TTC549 (cell line): ENCODE measurements around the gene RPL10.
A peak's percentile ranks its signal among the peaks of the same experiment; 100 is the strongest.

Experiments
- FAIRE-seq: peaks from 2 replicates; lab custom pipeline; 2012; peaks lifted over from hg19 to GRCh38; lab: Jason Lieb, UNC

The RPL10 gene

DNA sequence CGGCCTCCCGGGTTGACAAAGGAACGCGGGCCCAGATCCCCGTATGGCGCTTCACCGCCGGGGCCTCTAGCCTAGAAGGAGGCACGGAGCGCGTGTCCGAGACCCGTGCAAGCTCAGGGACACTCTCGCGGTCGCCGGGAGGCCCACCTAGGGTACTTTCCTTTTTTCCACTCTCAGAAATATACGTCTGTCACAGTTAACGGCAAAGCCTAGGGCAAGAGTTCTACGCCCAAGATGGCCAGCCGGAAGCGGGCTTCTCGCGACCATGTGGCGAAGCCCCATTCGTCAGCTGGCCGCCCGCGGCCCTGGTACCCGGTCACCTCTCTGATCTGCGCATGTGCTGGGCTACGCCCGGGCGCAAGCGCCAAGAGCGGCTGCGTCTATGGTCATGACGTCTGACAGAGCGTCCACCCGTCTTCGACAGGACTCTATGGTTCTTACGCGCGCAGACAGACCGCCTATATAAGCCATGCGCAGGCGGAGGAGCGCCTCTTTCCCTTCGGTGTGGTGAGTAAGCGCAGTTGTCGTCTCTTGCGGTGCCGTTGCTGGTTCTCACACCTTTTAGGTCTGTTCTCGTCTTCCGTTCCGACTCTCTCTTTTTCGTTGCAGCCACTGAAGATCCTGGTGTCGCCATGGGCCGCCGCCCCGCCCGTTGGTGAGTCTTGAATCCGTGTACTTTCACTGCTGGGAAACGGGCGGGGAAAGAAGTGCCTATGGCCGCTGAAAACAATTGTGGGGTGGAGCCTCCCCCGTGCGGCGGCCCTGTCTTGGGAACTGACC, at the start of gene RPL10:
RPL10 (plus strand) TSS at position 490 of the 780 bp plus-strand sequence; CDS start at position 633, 143 bp downstream.
- FAIRE-seq = peak; percentile 37

DNA sequence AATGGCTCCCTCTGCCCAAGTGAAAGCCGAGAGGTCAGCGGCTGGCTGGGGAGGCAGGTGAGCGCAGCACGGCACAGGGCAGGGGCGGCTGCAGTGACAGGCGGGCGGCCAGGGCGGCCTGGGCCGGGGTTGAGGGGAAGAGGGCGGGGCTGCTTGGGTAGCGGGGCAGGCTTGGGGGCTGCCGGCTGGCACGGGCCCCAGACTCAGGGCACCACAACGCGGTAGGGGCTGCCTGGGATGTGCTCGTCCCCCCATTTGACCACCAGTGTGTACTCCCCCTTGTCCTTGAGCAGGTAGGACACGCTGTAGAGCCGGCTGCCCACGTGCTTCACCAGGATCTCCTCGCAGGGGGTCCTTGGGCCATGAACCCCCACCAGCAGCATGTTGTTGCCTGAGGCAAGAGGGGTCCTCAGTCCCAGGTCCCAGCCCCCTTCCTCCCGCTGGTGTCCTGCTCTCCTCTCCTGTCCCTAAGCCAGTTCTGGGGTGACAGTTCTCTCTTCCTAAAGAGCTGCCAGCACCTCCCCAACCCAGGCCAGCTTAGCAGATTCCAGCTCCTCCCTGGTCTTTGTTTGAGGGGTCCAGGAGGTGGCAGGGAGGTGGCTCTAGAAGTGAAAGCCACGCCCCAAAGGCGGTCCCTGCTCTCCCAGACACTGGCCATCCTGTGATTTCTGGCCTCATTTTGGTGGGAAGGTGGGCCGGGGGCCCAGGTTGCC, 49.4 kb upstream of the RPL10 start:
- no peak for FAIRE-seq

GRCh38 chrX:154349359-154349935, 48.7 kb upstream of the RPL10 start:
- FAIRE-seq = no peak

- no peak for FAIRE-seq
These were observed 48.2 kb upstream of the RPL10 start for GRCh38 chrX:154349979-154350378.

- FAIRE-seq = no peak
These were observed 47.6 kb upstream of the RPL10 start for GRCh38 chrX:154350429-154351182.

GRCh38 chrX:154351183-154352011, 46.8 kb upstream of the RPL10 start:
- no peak for FAIRE-seq

GRCh38 chrX:154352012-154352401, 46.2 kb upstream of the RPL10 start:
- FAIRE-seq = no peak

DNA sequence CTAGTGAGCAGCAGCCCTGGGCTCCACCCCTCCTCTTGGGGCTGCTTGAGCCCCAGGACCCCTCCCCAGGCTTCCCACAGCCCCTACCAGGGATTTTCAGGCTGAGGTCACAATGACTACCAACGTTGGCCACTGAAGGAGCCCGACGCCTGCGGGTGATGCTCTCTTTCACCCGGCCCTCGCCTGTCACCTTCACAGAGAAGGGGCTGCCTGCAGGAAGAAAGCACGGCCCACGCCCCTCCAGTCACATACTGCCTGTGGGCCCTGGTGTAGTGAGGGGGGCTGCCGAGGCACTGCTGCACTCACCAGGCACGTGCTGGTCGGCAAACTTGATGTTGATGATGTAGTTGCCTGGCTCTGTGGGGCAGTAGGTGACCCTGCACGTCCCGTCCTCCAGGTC, 45.7 kb upstream of the RPL10 start:
- FAIRE-seq = no peak

DNA sequence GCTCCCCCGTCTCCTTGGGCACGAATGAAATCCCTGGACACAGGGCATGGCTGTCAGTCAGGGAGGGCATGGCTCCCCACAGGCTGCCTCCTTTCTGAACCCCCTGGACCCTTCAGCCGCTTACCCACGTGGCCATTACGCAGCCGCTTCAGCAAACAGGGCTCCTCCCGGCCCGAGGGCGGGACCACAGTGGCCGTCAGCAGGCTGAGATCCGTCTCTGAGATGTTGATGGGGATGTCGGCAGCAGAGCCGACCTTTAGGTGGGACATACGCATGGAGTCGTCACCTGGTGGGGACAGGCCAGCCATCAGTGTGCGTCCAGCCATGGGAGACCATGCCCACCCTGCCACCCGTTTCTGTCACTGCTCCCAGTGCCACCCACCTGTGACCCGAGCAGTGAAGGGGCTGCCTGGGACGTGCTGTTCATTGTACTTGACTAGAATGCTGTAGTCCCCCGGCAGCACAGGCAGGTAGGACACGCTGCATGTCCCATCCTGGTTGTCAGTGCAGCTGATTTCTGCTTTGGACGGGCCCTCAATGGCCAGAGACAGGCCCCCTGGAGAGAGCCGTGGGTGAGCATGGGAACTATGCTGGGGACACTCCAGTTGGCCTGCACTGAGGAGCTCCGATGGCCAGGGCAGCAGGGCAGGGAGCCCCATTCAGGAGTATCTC, 44.9 kb upstream of the RPL10 start:
- no peak for FAIRE-seq

DNA sequence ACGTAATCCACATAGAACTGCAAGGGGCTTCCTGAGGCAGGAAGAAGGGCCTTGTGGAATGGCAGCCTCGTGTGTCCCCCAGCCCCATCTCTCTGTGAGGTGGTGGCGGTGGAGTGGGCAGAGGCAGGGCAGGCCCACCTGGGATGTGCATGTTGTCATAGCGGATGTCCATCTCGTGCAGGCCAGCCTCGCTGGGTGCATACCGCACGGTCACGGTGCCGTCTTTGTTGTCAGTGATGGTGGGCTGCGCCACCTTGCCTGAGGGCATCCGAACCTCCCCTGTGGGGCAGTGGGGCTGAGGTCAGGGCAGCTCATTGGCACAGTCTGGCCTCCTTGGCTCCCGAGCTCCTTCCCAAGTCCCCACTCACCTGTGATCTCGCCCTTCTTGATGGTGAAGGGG, 44.2 kb upstream of the RPL10 start:
- FAIRE-seq = no peak

DNA sequence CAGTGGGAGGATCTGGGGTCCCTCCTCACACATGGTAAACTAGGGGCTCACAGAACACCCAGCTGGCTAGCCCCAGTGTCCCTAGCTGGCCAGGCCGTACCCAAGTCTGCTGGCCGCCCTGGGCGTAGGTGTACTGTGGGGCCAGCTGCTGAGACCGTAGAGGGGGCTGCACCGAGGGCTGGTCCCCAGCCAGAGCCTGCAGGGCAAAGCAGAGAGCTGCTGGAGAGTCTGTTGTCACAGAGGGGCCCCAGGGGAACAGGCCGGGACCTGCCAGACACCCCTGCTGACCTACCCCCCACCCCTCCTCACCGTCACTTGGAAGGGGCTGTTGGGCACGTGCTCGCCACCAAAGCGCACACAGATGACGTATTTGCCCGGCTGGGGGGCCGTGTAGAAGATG, 43.7 kb upstream of the RPL10 start:
- no peak for FAIRE-seq

- FAIRE-seq = no peak
These were observed 42.9 kb upstream of the RPL10 start for GRCh38 chrX:154355094-154355775.

DNA sequence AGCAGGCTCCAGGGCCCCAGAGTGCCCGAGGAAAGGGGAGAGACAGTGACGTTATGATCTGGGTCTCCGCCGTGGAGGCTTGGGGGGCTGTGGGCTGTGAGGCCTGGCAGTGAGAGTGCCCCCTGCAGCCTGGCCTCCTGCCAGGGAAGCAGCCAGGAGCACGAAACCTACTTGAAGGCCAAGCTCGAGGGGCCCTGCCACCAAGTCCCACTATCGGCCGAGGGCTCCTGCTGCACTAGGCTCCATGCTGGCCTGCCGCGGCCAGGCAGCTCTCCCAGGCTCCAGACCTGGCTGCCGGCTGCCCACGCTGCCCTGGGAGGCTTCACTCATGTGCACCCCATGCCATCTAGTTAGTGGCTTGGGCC, 42.4 kb upstream of the RPL10 start:
- no peak for FAIRE-seq

DNA sequence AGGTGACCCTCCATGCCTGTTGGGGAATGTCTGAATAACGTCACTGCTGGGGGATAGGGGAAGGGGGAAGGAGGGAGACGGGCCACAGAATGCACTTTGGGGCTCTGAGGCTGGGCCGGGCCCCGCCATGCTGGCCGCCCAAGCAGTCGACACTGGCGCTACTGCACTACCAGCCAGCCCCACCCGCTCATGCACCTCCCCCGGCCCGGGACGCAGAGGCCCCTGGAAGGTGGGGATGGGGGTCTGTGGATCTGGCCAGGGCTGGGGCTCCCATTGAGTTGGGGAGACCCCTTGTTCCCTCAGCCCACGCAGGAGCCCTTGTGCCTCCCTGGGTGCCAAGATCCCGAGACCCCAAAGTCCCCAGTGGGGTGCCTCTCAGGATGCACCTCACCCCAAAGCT, 41.6 kb upstream of the RPL10 start:
- FAIRE-seq = no peak

- no peak for FAIRE-seq
These were observed 41.0 kb upstream of the RPL10 start for GRCh38 chrX:154357205-154357604.

- no peak for FAIRE-seq
These were observed 40.2 kb upstream of the RPL10 start for GRCh38 chrX:154358011-154358410.

- no peak for FAIRE-seq
These were observed 39.3 kb upstream of the RPL10 start for GRCh38 chrX:154358829-154359228.

DNA sequence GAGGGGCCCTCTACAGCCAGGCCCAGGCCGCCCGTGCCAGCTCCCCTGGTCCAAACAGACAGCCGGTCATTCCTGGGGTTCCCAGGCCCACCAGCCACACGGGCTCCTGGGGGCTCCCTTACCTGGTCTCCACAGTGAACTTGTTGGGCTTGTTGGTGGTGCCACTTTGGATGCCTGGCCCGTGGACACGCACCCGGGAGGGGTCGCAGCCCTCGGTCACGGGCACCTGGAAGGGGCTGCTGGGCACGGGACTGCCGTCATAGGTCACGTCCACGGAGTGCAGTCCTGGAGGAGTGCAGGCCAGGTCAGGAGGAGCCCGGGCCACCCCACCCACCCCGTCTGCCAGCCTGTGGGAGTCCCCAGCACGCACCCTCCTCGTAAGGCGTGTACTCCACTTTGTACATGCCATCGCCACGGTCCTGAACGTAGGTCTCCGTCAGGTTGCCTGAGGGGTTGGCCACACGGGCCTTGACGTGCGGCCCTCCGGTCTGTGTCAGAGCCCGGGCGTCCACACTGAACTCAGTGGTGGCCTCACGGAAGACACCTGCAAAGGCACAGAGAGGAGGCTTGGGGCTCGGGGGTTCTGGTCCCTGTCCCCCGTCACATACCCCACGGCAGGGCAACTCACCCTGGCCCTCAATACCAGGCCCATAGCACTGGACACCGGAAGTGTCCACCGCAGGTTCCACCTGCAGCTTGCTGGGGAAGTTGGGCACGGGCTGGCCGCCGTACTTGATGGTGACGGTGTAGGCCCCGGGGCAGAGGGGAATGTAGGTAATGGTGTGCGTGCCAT, 38.6 kb upstream of the RPL10 start:
- no peak for FAIRE-seq

- FAIRE-seq = no peak
These were observed 37.9 kb upstream of the RPL10 start for GRCh38 chrX:154360155-154360713.
